NB4 (cell line): ENCODE measurements around the gene SMPDL3A.

ENCODE experiments used
- DNase-seq: peaks from one replicate; pipeline ENCODE4 v3.0.0; 2010; ENCODE audit warnings: low read depth
- H3K4me3 ChIP-seq: one replicate; pipeline ENCODE4 v1.5.1; 2011; ENCODE audit warnings: mild to moderate bottlenecking, low read depth, low read length, moderate library complexity
- CTCF ChIP-seq: IDR thresholded peaks from one replicate; pipeline ENCODE4 v1.5.1; 2012; ENCODE audit warnings: low read depth, low read length
- MYC ChIP-seq: IDR thresholded peaks from 2 replicates; pipeline ENCODE4 v1.6.1; 2011; ENCODE audit warnings: low read depth, low read length
- POLR2A ChIP-seq: IDR thresholded peaks from 2 replicates; pipeline ENCODE4 v1.6.1; 2011; ENCODE audit warnings: mild to moderate bottlenecking; ENCODE audit not compliant: insufficient read length; ENCODE audit errors: extremely low read depth
- TF ChIP-seq, protein P1 (sequence below): IDR thresholded peaks from 2 replicates; pipeline ENCODE4 v1.6.1; 2011; ENCODE audit warnings: low read depth, low read length

Gene SMPDL3A

GRCh38 chr6:122754191-122754731, 34.8 kb upstream of the SMPDL3A start:
- no peak for TF ChIP-seq CTCF
- TF ChIP-seq MYC, result no peak
- TF ChIP-seq, protein P1, sequence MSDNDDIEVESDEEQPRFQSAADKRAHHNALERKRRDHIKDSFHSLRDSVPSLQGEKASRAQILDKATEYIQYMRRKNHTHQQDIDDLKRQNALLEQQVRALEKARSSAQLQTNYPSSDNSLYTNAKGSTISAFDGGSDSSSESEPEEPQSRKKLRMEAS, result peak; percentile 36; the same call in 1 of the 2 replicates
- TF ChIP-seq POLR2A, result no peak
- no peak for DNase-seq
- no peak overlapping the region for H3K4me3 ChIP-seq

DNA sequence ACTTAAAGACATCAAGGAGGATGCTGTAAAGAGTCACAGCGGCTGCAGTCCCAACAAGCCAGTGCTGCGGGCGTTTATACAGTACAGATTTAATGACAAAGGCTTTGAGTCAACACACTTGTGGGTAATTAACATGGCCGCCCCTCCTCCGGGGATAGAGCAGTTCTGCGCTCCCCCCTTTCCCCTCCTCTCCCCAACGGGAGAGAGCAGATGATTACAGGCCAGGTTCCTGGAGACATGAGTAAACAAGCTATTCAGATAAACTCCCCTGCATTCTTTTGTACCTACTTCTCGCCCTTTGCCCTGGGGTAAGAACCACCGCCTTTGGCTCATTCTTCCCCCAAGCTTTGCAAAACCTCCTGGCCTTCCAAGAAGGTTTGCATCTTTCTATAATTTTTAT, 33.2 kb upstream of the SMPDL3A start:
- TF ChIP-seq CTCF (no peak), MYC (no peak), POLR2A (no peak)
- TF ChIP-seq, protein P1, result no peak
- no peak for DNase-seq

DNA sequence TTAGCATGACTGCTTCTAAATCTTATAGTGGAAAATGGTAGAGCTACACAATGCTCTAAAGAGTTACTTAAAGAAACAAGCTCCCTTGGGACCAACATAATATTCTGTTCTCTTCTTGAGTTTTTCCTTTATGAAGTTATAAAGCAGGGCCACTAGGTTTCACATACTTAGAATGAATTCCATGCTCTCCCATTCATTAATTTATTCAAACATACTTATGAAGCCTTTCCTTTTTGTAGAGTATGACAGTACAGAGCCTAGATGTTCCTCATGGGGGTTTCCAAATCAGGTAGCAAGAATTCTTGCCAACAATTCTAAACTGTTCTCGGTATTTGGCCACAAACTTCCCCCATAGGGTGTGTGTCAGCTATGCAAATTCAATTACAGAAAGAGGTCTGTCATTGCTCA, 30.1 kb upstream of the SMPDL3A start:
- no peak overlapping the region for H3K4me3 ChIP-seq
- TF ChIP-seq, protein P1, result no peak
- no peak for TF ChIP-seq MYC
- DNase-seq, result no peak

More for the DNA sequence above, 33.2 kb upstream of the SMPDL3A start:
- no peak overlapping the region for H3K4me3 ChIP-seq

DNA sequence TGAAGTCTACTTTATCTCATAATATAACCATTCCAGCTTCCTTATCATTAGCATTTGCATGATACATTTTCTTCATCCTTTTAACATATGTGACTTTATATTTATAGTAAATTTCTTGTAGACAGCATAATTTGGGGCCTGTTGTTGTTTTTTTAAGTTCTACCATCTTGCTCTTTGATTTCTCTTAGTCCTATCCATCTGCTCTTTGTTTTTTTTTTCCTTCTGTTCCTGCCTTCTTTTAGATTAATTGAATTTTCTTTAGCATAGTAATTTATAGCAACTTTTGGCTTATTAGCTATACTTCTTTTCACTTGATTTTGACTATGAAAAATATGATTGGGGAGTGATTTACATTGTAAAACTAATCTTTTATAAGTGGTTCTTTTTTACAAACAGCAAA, 28.7 kb upstream of the SMPDL3A start:
- no peak overlapping the region for H3K4me3 ChIP-seq
- no peak for TF ChIP-seq MYC
- no peak for TF ChIP-seq CTCF
- TF ChIP-seq POLR2A, result no peak
- TF ChIP-seq, protein P1, result no peak
- no peak for DNase-seq

DNA sequence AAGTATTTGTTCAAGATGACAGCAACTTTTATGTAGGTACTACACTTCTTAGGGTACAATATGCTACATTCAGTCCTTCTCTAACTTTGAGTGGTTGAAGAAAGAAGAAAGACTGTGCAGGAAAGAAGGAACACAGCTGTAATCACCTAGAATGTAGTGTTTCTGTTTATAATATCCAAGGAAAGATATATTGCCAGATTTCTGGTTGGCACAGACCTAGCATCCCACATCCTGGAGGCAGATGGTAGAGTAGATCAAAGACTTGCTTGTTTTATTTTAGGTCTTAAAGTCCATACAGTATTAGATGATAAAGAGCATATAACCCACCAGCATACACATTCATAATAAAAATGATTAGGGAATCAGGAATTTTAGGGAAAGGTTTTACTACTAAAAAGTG, 22.8 kb upstream of the SMPDL3A start:
- TF ChIP-seq CTCF, result no peak
- TF ChIP-seq, protein P1, result no peak
- no peak for TF ChIP-seq MYC
- no peak for TF ChIP-seq POLR2A
- H3K4me3 ChIP-seq, result no peak overlapping the region
- DNase-seq, result no peak

DNA sequence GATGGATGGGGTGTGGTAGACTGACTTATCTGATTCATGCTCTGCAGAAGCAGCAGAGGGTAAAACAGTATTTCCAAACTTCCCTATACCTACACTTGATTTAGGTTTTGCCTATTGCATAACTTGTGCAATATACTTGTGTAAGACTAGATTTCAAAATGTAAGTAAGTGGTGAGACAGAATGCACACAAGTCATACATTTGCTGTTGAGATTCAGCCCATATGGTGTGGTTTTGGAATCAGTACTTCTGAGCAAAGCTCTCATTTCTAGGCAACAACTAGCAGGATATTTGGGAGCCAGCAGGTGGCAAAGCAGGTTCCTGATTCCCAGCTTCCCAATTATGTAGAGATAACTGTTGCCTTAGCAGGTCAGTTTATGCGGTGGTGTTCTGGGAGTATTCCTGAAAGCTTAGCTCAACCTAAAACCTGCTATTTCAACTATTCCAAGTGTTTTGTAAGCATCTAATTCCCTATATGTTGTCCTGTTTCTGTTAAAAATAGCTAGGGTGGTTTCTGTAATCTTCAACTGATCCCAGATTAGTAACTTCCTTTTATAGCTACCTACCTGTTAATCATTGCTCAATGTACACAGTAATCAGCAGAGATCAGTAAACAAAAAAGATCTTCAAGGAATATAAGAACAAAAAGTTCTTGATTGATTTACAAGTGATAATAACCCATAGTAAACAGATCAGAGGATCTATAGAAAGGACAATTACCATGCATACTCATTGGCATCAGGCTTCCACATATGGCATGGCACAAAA, 18.0 kb upstream of the SMPDL3A start:
- peak; percentile 73 for DNase-seq
- TF ChIP-seq CTCF (no peak), MYC (no peak), POLR2A (no peak)
- TF ChIP-seq, protein P1, result no peak
- H3K4me3 ChIP-seq, result no peak overlapping the region
